ENCODE data around the gene SUSD4. TPM values are rescaled to one million over a fixed set of nuclear protein-coding genes. Genes with fewer than 3 reads are reported as not detected.

The SUSD4 gene
- total and polyA plus RNA-seq, 9 of the 15 experiments (the other 6 are each of a cell fraction or from before 2014, with no cell fraction given) = 0.06 to 1.7 (median 0.09) TPM; not detected in 4

- H2AFZ ChIP-seq (ENCODE audit: low read depth, low read length) = no peak overlapping the region
- WGBS (ENCODE audit: insufficient coverage, low coverage, missing lambda C conversion rate) = 15% methylated on average over 4 of the region's 4 CpGs
- POLR2A ChIA-PET = interaction anchor here (0.5 kb wide), 1 partner anchor 897 kb away, joined by 3 read pairs; no protein-coding TSS in a partner anchor
- CTCF ChIA-PET (ENCODE audit: low intra/inter-chr PET ratio) = no interaction called here
- no peaks in the 10 kb centered on the region for H3K9me3 ChIP-seq (replicated peaks; ENCODE audit: control insufficient read depth, insufficient read depth, low read depth, low read length)
- TF ChIP-seq PCBP2 (IDR thresholded peaks at IDR 0.05; ENCODE audit: low read depth, low read length, poor library complexity, severe bottlenecking) (no peak), LCOR (CRISPR knock-in tag; IDR thresholded peaks at IDR 0.05) (no peak), TBL1XR1 (IDR thresholded peaks at IDR 0.05; ENCODE audit: low read length in 2 of 2) (no peak), PHF8 (IDR thresholded peaks at IDR 0.05; ENCODE audit: borderline replicate concordance, low read length) (no peak), MBD2 (IDR thresholded peaks at IDR 0.05; ENCODE audit: borderline replicate concordance, low read depth) (no peak), ZNF79 (CRISPR knock-in tag; IDR thresholded peaks at IDR 0.05; ENCODE audit: low read depth) (no peak), SMAD4 (CRISPR knock-in tag; conservative IDR thresholded peaks at IDR 0.05) (no peak), KLF6 (CRISPR knock-in tag; IDR thresholded peaks at IDR 0.05; ENCODE audit: borderline replicate concordance) (no peak), CHAMP1 (IDR thresholded peaks at IDR 0.05) (no peak), ZNF165 (CRISPR knock-in tag; IDR thresholded peaks at IDR 0.05; ENCODE audit: borderline replicate concordance) (no peak), BRD9 (IDR thresholded peaks at IDR 0.05; ENCODE audit: low read depth, partially characterized antibody) (no peak), ZKSCAN8 (CRISPR knock-in tag; IDR thresholded peaks at IDR 0.05) (no peak), PPARD (CRISPR knock-in tag; IDR thresholded peaks at IDR 0.05) (no peak), ZNF121 (CRISPR knock-in tag; conservative IDR thresholded peaks at IDR 0.05) (no peak), SREBF2 (CRISPR knock-in tag; IDR thresholded peaks at IDR 0.05) (no peak)
- TF ChIP-seq, protein P1, sequence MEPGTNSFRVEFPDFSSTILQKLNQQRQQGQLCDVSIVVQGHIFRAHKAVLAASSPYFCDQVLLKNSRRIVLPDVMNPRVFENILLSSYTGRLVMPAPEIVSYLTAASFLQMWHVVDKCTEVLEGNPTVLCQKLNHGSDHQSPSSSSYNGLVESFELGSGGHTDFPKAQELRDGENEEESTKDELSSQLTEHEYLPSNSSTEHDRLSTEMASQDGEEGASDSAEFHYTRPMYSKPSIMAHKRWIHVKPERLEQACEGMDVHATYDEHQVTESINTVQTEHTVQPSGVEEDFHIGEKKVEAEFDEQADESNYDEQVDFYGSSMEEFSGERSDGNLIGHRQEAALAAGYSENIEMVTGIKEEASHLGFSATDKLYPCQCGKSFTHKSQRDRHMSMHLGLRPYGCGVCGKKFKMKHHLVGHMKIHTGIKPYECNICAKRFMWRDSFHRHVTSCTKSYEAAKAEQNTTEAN (CRISPR knock-in tag; IDR thresholded peaks at IDR 0.05) = no peak
- TF ChIP-seq, protein P2, sequence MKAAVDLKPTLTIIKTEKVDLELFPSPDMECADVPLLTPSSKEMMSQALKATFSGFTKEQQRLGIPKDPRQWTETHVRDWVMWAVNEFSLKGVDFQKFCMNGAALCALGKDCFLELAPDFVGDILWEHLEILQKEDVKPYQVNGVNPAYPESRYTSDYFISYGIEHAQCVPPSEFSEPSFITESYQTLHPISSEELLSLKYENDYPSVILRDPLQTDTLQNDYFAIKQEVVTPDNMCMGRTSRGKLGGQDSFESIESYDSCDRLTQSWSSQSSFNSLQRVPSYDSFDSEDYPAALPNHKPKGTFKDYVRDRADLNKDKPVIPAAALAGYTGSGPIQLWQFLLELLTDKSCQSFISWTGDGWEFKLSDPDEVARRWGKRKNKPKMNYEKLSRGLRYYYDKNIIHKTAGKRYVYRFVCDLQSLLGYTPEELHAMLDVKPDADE (conservative IDR thresholded peaks at IDR 0.05; ENCODE audit: control insufficient read depth, low read depth, low read length) = no peak
- H3K27me3 ChIP-seq (ENCODE audit: control insufficient read depth in 2 of 2, insufficient read depth in 2 of 2, low read length in 2 of 2) = peaks cover 5 to 40% of the 10 kb centered on the region in 2 experiments; a peak in 3 of 5 replicates
- H3K36me3 ChIP-seq (ENCODE audit: control insufficient read depth, insufficient read depth, low read length) = no peaks in the 10 kb centered on the region
- H3K79me2 ChIP-seq (ENCODE audit: control insufficient read depth, insufficient read depth, low read length) = no peaks in the 10 kb centered on the region
- intact Hi-C loops (cut with micrococcal nuclease) (loop anchor here (10.0 kb wide), 1 partner anchor 212 kb away; no protein-coding TSS in a partner anchor), in situ Hi-C loops (cut with MboI) (no loop called here)
- DNase-seq (ENCODE audit: extremely low read depth in 1 of 4, low spot score in 3 of 4) (no peak), FAIRE-seq (no peak), ATAC-seq (no peak)
- H3K4me2 ChIP-seq (ENCODE audit: insufficient read depth, low read length) = no peak overlapping the region
- H3K4me3 ChIP-seq = no peak overlapping the region
- no peaks in the 10 kb centered on the region for H4K20me1 ChIP-seq (replicated peaks; ENCODE audit: control insufficient read depth, insufficient read depth, low read length)
- no TSS peak for BruUV-seq (replicated peaks)
- H3K9ac ChIP-seq (ENCODE audit: insufficient read depth in 1 of 2, low read depth in 2 of 2, low read length in 2 of 2) = no peak overlapping the region
- H3K27ac ChIP-seq (ENCODE audit: extremely low read depth, low read depth, low read length) = no peak overlapping the region
- H3K4me1 ChIP-seq (replicated peaks in 1 of 2; ENCODE audit: control insufficient read depth in 2 of 2, insufficient read depth in 2 of 2, low read length in 2 of 2) = no peaks in the 10 kb centered on the region
- H3K9me1 ChIP-seq (ENCODE audit: control insufficient read depth, insufficient read depth, low read length) = no peaks in the 10 kb centered on the region
Measured at GRCh38 chr1:223346311-223346710, 17.7 kb downstream of the SUSD4 start.

Data from K562 (cell line).